AG09309 (cell line): Measurements from ENCODE around the gene AKT1.

ENCODE experiments used
- DNase-seq: peaks from one replicate; pipeline ENCODE4 v3.0.0-alpha.2; 2010; ENCODE audit warnings: low read depth
- H3K4me3 ChIP-seq: 2 replicates; pipeline ENCODE4 v1.5.1; 2011; ENCODE audit warnings: mild to moderate bottlenecking, low read depth, low read length, moderate library complexity; ENCODE audit not compliant: control insufficient read depth
- TF ChIP-seq, protein P1 (sequence below): IDR thresholded peaks from 2 replicates; pipeline ENCODE4 v1.5.1; 2011; ENCODE audit warnings: mild to moderate bottlenecking, low read depth, low read length, inconsistent platforms; ENCODE audit not compliant: insufficient read depth, control insufficient read depth; ENCODE audit errors: missing control alignments

The AKT1 gene

GRCh38 chr14:104774453-104775072 is 21.0 kb downstream of the AKT1 start:
- TF ChIP-seq, protein P1, sequence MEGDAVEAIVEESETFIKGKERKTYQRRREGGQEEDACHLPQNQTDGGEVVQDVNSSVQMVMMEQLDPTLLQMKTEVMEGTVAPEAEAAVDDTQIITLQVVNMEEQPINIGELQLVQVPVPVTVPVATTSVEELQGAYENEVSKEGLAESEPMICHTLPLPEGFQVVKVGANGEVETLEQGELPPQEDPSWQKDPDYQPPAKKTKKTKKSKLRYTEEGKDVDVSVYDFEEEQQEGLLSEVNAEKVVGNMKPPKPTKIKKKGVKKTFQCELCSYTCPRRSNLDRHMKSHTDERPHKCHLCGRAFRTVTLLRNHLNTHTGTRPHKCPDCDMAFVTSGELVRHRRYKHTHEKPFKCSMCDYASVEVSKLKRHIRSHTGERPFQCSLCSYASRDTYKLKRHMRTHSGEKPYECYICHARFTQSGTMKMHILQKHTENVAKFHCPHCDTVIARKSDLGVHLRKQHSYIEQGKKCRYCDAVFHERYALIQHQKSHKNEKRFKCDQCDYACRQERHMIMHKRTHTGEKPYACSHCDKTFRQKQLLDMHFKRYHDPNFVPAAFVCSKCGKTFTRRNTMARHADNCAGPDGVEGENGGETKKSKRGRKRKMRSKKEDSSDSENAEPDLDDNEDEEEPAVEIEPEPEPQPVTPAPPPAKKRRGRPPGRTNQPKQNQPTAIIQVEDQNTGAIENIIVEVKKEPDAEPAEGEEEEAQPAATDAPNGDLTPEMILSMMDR: no peak
- no peak for DNase-seq

DNA sequence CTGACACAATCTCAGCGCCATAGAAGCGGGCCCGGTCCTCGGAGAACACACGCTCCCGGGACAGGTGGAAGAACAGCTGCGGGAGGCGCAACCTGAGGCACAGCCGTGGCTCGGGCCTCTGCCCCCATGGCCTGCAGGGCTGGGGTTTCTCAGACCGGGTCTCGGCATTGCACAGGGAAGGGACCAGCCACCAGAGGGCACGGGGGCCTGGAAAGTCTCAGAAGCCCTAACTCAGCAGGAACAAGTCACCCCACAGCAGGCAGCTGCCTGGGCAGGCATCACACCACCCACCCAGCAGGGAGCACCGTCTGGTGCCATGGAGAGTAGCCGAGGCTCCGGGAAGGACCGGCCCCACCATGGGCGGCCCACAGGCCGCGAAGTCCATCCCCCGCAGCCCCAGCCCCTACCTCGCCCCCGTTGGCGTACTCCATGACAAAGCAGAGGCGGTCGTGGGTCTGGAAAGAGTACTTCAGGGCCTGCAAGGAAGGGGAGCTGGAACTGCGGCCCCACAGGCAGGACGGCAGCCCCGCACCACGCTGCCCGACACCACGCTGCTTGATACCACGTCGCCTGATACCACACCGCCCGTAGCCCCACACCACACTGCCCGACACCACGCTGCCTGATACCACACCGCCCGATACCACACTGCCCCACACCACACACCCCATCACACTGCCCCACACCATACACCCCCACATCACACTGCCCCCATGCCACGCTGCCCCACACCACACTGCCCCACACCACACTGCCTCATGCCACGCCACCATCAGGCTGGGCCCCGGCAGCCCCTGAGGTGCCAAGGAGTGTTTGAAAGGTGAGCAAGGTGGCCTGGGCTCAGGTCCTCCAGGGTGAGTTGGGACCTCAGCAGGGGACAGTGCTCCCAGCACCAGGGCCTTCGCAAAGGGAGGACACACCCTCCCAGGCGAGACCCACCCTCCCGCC is 21.8 kb downstream of the AKT1 start:
- TF ChIP-seq, protein P1: no peak
- no peak overlapping the region for H3K4me3 ChIP-seq
- DNase-seq: no peak

More at GRCh38 chr14:104774453-104775072, 21.0 kb downstream of the AKT1 start:
- H3K4me3 ChIP-seq: no peak overlapping the region

- TF ChIP-seq, protein P1: no peak
- DNase-seq: no peak
- H3K4me3 ChIP-seq: no peak overlapping the region
Observed at GRCh38 chr14:104772707-104773504, 22.6 kb downstream of the AKT1 start.

DNA sequence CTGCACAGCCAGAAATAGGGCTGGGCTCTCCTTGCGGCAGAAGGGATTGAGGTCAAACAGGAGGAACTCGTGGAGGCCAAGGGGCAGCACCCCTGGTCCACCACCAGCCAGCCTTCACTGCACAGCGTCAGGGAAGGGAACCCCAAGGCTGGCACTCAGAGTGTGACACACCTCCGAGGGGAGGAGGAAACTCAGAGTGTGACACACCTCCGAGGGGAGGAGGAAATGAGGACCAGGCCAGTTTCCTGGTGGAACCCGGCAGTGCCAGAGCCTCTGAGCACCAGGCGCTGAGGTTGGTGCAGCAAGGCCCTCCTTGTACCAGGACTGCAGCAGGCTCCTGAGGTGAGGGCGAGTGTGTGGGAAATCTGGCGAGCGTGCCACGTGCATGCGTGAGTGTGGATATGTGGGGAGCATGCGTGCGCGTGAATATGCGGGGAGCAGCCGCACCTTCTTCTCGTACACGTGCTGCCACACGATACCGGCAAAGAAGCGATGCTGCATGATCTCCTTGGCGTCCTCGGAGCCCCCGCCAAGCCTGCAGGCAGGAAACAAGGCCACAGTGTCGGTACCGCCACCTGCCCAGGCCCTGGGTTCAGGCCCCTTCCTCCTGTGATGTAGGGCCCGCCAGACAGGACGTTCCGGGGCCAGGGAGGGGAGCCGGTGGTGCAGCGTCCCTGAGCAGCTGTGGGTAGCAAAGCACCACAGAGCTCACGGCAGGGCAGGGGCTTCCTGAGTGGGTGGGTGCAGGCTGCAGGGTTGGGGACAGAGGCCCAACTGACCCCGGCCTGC is 23.4 kb downstream of the AKT1 start:
- H3K4me3 ChIP-seq: no peak overlapping the region
- TF ChIP-seq, protein P1: no peak
- no peak for DNase-seq

- TF ChIP-seq, protein P1: no peak
- H3K4me3 ChIP-seq: no peak overlapping the region
- no peak for DNase-seq
Observed at GRCh38 chr14:104771374-104771773, 24.2 kb downstream of the AKT1 start.
